ENCODE measurements around the gene FOXJ3.

The FOXJ3 gene

GRCh38 chr1:42260376-42261070 is 74.5 kb downstream of the FOXJ3 start:
- no peak for DNase-seq (ENCODE audit: low read depth, low spot score)
- no peak for TF ChIP-seq CTCF (IDR thresholded peaks at IDR 0.05; ENCODE audit: insufficient read depth, low read length, missing control alignments)
- no peak overlapping the region for H3K4me3 ChIP-seq (ENCODE audit: low read depth, low read length)
- ChIA-PET CTCF (interaction anchor here (2.7 kb wide), 1 partner anchor 87 kb away, joined by 10 read pairs; no protein-coding TSS in a partner anchor), POLR2A (no interaction called here)

- no peak for DNase-seq (ENCODE audit: low read depth, low spot score)
- CTCF ChIA-PET: interaction anchor here (2.7 kb wide), 1 partner anchor 86 kb away, joined by 10 read pairs; no protein-coding TSS in a partner anchor
- POLR2A ChIA-PET: no interaction called here
- H3K4me3 ChIP-seq (ENCODE audit: low read depth, low read length): no peak overlapping the region
- TF ChIP-seq CTCF (IDR thresholded peaks at IDR 0.05; ENCODE audit: insufficient read depth, low read length, missing control alignments): no peak
Observed at GRCh38 chr1:42259739-42260064, 75.3 kb downstream of the FOXJ3 start.

GRCh38 chr1:42259059-42259738 is 75.8 kb downstream of the FOXJ3 start:
- H3K4me3 ChIP-seq (ENCODE audit: low read depth, low read length): no peak overlapping the region
- ChIA-PET CTCF (interaction anchor here (1.9 kb wide), 1 partner anchor 85 kb away, joined by 5 read pairs; no protein-coding TSS in a partner anchor), POLR2A (no interaction called here)
- no peak for DNase-seq (ENCODE audit: low read depth, low spot score)
- no peak for TF ChIP-seq CTCF (IDR thresholded peaks at IDR 0.05; ENCODE audit: insufficient read depth, low read length, missing control alignments)

- POLR2A ChIA-PET: no interaction called here
- CTCF ChIA-PET: interaction anchor here (1.9 kb wide), 1 partner anchor 84 kb away, joined by 5 read pairs; no protein-coding TSS in a partner anchor
Observed at GRCh38 chr1:42258218-42258617, 76.8 kb downstream of the FOXJ3 start.

GRCh38 chr1:42251042-42251441 is 84.0 kb downstream of the FOXJ3 start:
- no peak for TF ChIP-seq CTCF (IDR thresholded peaks at IDR 0.05; ENCODE audit: insufficient read depth, low read length, missing control alignments)
- CTCF ChIA-PET: no interaction called here
- POLR2A ChIA-PET: no interaction called here
- no peak overlapping the region for H3K4me3 ChIP-seq (ENCODE audit: low read depth, low read length)
- DNase-seq (ENCODE audit: low read depth, low spot score): no peak

More at GRCh38 chr1:42258218-42258617, 76.8 kb downstream of the FOXJ3 start:
- no peak for TF ChIP-seq CTCF (IDR thresholded peaks at IDR 0.05; ENCODE audit: insufficient read depth, low read length, missing control alignments)
- DNase-seq (ENCODE audit: low read depth, low spot score): no peak
- no peak overlapping the region for H3K4me3 ChIP-seq (ENCODE audit: low read depth, low read length)

GRCh38 chr1:42250164-42250563 is 84.9 kb downstream of the FOXJ3 start:
- no peak for DNase-seq (ENCODE audit: low read depth, low spot score)
- no peak for TF ChIP-seq CTCF (IDR thresholded peaks at IDR 0.05; ENCODE audit: insufficient read depth, low read length, missing control alignments)
- POLR2A ChIA-PET: no interaction called here
- CTCF ChIA-PET: no interaction called here
- no peak overlapping the region for H3K4me3 ChIP-seq (ENCODE audit: low read depth, low read length)
